Tibial nerve (tissue), 4 donors: ENCODE data around the gene TNFSF13B. TPM values are rescaled to one million over a fixed set of nuclear protein-coding genes. Genes with fewer than 3 reads are reported as not detected.

Experiments used
- DNase-seq, 2 donors: peaks; one replicate each; pipeline ENCODE4 v3.0.0-alpha.2; 2019; ENCODE audit warnings: low spot score in 2 of 2
- H3K27ac ChIP-seq, 4 donors: fragments of 200-600 bp; sonication (generic) in 3 of 4; one replicate each; pipeline ENCODE4 v1.5.1; 2017 to 2019; ENCODE audit warnings: mild to moderate bottlenecking in 1 of 4
- H3K27me3 ChIP-seq, 2 donors: fragments of 200-600 bp; sonication (generic) in 1 of 2; one replicate each; pipeline versions ENCODE4 v1.5.1 to v1.6.0; 2017 to 2019
- H3K36me3 ChIP-seq, 3 donors: fragments of 200-600 bp; sonication (generic); one replicate each; pipeline ENCODE4 v1.5.1; 2018 to 2019
- H3K4me1 ChIP-seq, 4 donors: fragments of 200-600 bp; sonication (generic) in 3 of 4; one replicate each; pipeline ENCODE4 v1.5.1; 2017 to 2019
- H3K4me3 ChIP-seq, 4 donors: fragments of 200-600 bp; sonication (generic) in 3 of 4; one replicate each; pipeline ENCODE4 v1.5.1; 2017 to 2019; ENCODE audit warnings: mild to moderate bottlenecking in 1 of 4, moderate library complexity in 1 of 4
- H3K9me3 ChIP-seq, 4 donors: fragments of 200-600 bp; sonication (generic) in 3 of 4; one replicate each; pipeline ENCODE4 v1.5.1; 2017 to 2019
- CTCF ChIP-seq, 5 experiments: fragments of 200-600 bp in 3 of 5; fragments of 450-650 bp in 2 of 5; sonication (generic) in 3 of 5; IDR thresholded peaks; one replicate each; pipeline ENCODE4 v1.5.1; 2016 to 2019; ENCODE audit warnings: antibody characterized with exemption in 5 of 5, mild to moderate bottlenecking in 3 of 5, moderate library complexity in 2 of 5
- EP300 ChIP-seq, 2 donors: sonication (generic); formaldehyde crosslinking; IDR thresholded peaks; one replicate each; pipeline ENCODE4 v1.6.1; 2017; ENCODE audit warnings: antibody characterized with exemption in 2 of 2, mild to moderate bottlenecking in 1 of 2
- POLR2A ChIP-seq, 2 donors: fragments of 450-650 bp; IDR thresholded peaks; one replicate each; pipeline ENCODE4 v1.6.1; 2017; ENCODE audit warnings: antibody characterized with exemption in 2 of 2, mild to moderate bottlenecking in 2 of 2, moderate library complexity in 2 of 2
- WGBS, 2 donors: methylation state at CpG; one replicate each; pipeline ENCODE4 v1.1.5; 2018; 5-methylcytosine and 5-hydroxymethylcytosine counted together
- total RNA-seq, 4 donors: library from RNA; depleted of rRNA; stranded (reverse); fragments of >200 nt; gene quantifications; one replicate each; pipeline ENCODE4 v1.1.0, GENCODE V29; 2016

TNFSF13B gene
- total RNA-seq, 4 donors from 2014 or later = 0.44 to 6.7 (median 1.6) TPM

GRCh38 chr13:108278466-108278865, 8.9 kb downstream of the TNFSF13B start:
- 86 to 97% methylated on average over 1 of the region's 1 CpG for WGBS, 2 donors
- TF ChIP-seq POLR2A (IDR thresholded peaks at IDR 0.05) = no peak
- no peak for TF ChIP-seq EP300 (IDR thresholded peaks at IDR 0.05)
- no peak for TF ChIP-seq CTCF (IDR thresholded peaks at IDR 0.05)
- peaks cover 0 to 28% (median 2%) of the 10 kb centered on the region in 4 donors for H3K4me1 ChIP-seq
- no peak overlapping the region for H3K27ac ChIP-seq
- H3K9me3 ChIP-seq = no peaks in the 10 kb centered on the region
- no peaks in the 10 kb centered on the region for H3K27me3 ChIP-seq
- H3K4me3 ChIP-seq = no peak overlapping the region
- H3K36me3 ChIP-seq = no peaks in the 10 kb centered on the region
- no peak for DNase-seq

GRCh38 chr13:108281901-108282300, 12.4 kb downstream of the TNFSF13B start:
- no peak for TF ChIP-seq CTCF (IDR thresholded peaks at IDR 0.05)
- TF ChIP-seq POLR2A (IDR thresholded peaks at IDR 0.05) = no peak
- no peak for TF ChIP-seq EP300 (IDR thresholded peaks at IDR 0.05)
- H3K36me3 ChIP-seq = no peaks in the 10 kb centered on the region
- H3K27me3 ChIP-seq = no peaks in the 10 kb centered on the region
- no peak overlapping the region for H3K27ac ChIP-seq
- H3K9me3 ChIP-seq = no peaks in the 10 kb centered on the region
- no peaks in the 10 kb centered on the region for H3K4me1 ChIP-seq
- no peak for DNase-seq
- 80 to 86% methylated on average over 4 of the region's 4 CpGs for WGBS, 2 donors
- no peak overlapping the region for H3K4me3 ChIP-seq

- Histone ChIP-seq H3K9me3 (no peaks in the 10 kb centered on the region), H3K36me3 (no peaks in the 10 kb centered on the region), H3K4me1 (no peaks in the 10 kb centered on the region), H3K27ac (no peak overlapping the region), H3K27me3 (no peaks in the 10 kb centered on the region), H3K4me3 (no peak overlapping the region)
- TF ChIP-seq EP300 (IDR thresholded peaks at IDR 0.05) (peak in 1 of 2 donors; percentile 28), CTCF (IDR thresholded peaks at IDR 0.05) (no peak), POLR2A (IDR thresholded peaks at IDR 0.05) (no peak)
- 37 to 47% methylated on average over 3 of the region's 3 CpGs for WGBS, 2 donors
- DNase-seq = no peak
Measured at GRCh38 chr13:108283110-108283509, 13.6 kb downstream of the TNFSF13B start.

- no peaks in the 10 kb centered on the region for H3K36me3 ChIP-seq
- TF ChIP-seq CTCF (IDR thresholded peaks at IDR 0.05) = no peak
- H3K4me1 ChIP-seq = no peaks in the 10 kb centered on the region
- WGBS, 2 donors = 71 to 75% methylated on average over 6 of the region's 6 CpGs
- no peak overlapping the region for H3K27ac ChIP-seq
- H3K4me3 ChIP-seq = no peak overlapping the region
- DNase-seq = no peak
- no peaks in the 10 kb centered on the region for H3K27me3 ChIP-seq
- no peaks in the 10 kb centered on the region for H3K9me3 ChIP-seq
Measured at GRCh38 chr13:108288741-108289140, 19.2 kb downstream of the TNFSF13B start.

- no peaks in the 10 kb centered on the region for H3K27me3 ChIP-seq
- WGBS, 2 donors = 42 to 45% methylated on average over 1 of the region's 1 CpG
- H3K27ac ChIP-seq = no peak overlapping the region
- no peak overlapping the region for H3K4me3 ChIP-seq
- TF ChIP-seq EP300 (IDR thresholded peaks at IDR 0.05) = no peak
- no peaks in the 10 kb centered on the region for H3K9me3 ChIP-seq
- DNase-seq = no peak
- H3K4me1 ChIP-seq = no peaks in the 10 kb centered on the region
- no peaks in the 10 kb centered on the region for H3K36me3 ChIP-seq
Measured at GRCh38 chr13:108289819-108290218, 20.3 kb downstream of the TNFSF13B start.

- TF ChIP-seq CTCF (IDR thresholded peaks at IDR 0.05) (no peak), EP300 (IDR thresholded peaks at IDR 0.05) (no peak), POLR2A (IDR thresholded peaks at IDR 0.05) (no peak)
- DNase-seq = no peak
- no peaks in the 10 kb centered on the region for H3K27me3 ChIP-seq
- no peak overlapping the region for H3K4me3 ChIP-seq
- no peaks in the 10 kb centered on the region for H3K36me3 ChIP-seq
- WGBS, 2 donors = 90 to 97% methylated on average over 1 of the region's 1 CpG
- H3K9me3 ChIP-seq = no peaks in the 10 kb centered on the region
- H3K27ac ChIP-seq = no peak overlapping the region
- H3K4me1 ChIP-seq = no peaks in the 10 kb centered on the region
Measured at GRCh38 chr13:108297114-108297513, 27.6 kb downstream of the TNFSF13B start.
